SK-N-SH (cell line): Measurements from ENCODE around the gene ADCYAP1R1. TPM values are rescaled to one million over a fixed set of nuclear protein-coding genes. Genes with fewer than 3 reads are reported as not detected.

Source experiments
- CTCF ChIA-PET: fragments of 300-600, 350-600 bp; formaldehyde crosslinking; extraction: SDS; loops from one replicate; lab custom pipeline; 2021; lab: Yijun Ruan, JAX
- POLR2A ChIA-PET: fragments of 350-600 bp; sonication (Branson Sonifier 250); formaldehyde crosslinking; extraction: SDS; loops from one replicate; lab custom pipeline; 2020; ENCODE audit warnings: antibody characterized with exemption, inconsistent platforms; lab: Yijun Ruan, JAX
- DNase-seq: peaks from one replicate; pipeline ENCODE4 v3.0.0; 2012
- H2AFZ ChIP-seq: fragments of 200-600 bp; sonication (generic); 2 replicates; pipeline ENCODE4 v1.8.1; 2016; ENCODE audit warnings: antibody characterized with exemption, mild to moderate bottlenecking, low read depth
- H3F3A ChIP-seq: fragments of 200-600 bp; sonication (generic); replicated peaks from 2 replicates; pipeline ENCODE3; 2016; ENCODE audit warnings: antibody characterized with exemption, mild to moderate bottlenecking; ENCODE audit not compliant: insufficient read depth
- H3K27ac ChIP-seq, 2 experiments: fragments of 200-500 bp in 1 of 2; fragments of 200-600 bp in 1 of 2; sonication (Bioruptor generic) in 1 of 2; sonication (generic), shearing (Covaris generic) in 1 of 2; 2 replicates each; pipeline versions ENCODE4 v1.5.1 to v1.6.1; 2014 to 2016; ENCODE audit warnings: low read depth in 2 of 2, inconsistent platforms in 1 of 2, low read length in 1 of 2, mild to moderate bottlenecking in 1 of 2, mixed read lengths in 1 of 2
- H3K27me3 ChIP-seq: fragments of 200-600 bp; sonication (generic), shearing (Covaris generic); 2 replicates; pipeline ENCODE4 v1.6.1; 2016; ENCODE audit warnings: mixed run types; ENCODE audit not compliant: insufficient read depth
- H3K36me3 ChIP-seq, 2 experiments: fragments of 200-500 bp in 1 of 2; fragments of 200-600 bp in 1 of 2; sonication (Bioruptor generic) in 1 of 2; sonication (generic) in 1 of 2; replicated peaks in 1 of 2; 2 replicates each; pipeline versions ENCODE3 to v1.5.1; 2014 to 2016; ENCODE audit warnings: low read length in 1 of 2, mild to moderate bottlenecking in 1 of 2; ENCODE audit not compliant: insufficient read depth in 2 of 2, control insufficient read depth in 1 of 2
- H3K4me1 ChIP-seq, 2 experiments: fragments of 200-500 bp in 1 of 2; fragments of 200-600 bp in 1 of 2; sonication (Bioruptor generic) in 1 of 2; sonication (generic), shearing (Covaris generic) in 1 of 2; 2 replicates each; pipeline versions ENCODE4 v1.5.1 to v1.6.1; 2014 to 2016; ENCODE audit warnings: low read depth in 1 of 2, low read length in 1 of 2, mixed run types in 1 of 2; ENCODE audit not compliant: insufficient read depth in 2 of 2, control insufficient read depth in 1 of 2
- H3K4me2 ChIP-seq: fragments of 200-600 bp; sonication (generic), shearing (Covaris generic); 2 replicates; pipeline ENCODE4 v1.6.1; 2017; ENCODE audit warnings: mixed run types
- H3K4me3 ChIP-seq, 2 experiments: fragments of 200-500 bp in 1 of 2; fragments of 200-600 bp in 1 of 2; sonication (Bioruptor generic) in 1 of 2; sonication (generic), shearing (Covaris generic) in 1 of 2; 2 replicates each; pipeline versions ENCODE4 v1.5.1 to v1.8.1; 2014 to 2016; ENCODE audit warnings: low read depth in 2 of 2, inconsistent platforms in 1 of 2, low read length in 1 of 2, mild to moderate bottlenecking in 1 of 2, mixed read lengths in 1 of 2, moderate library complexity in 1 of 2
- H3K79me2 ChIP-seq: fragments of 200-600 bp; sonication (generic); 2 replicates; pipeline ENCODE4 v1.8.1; 2017; ENCODE audit warnings: mild to moderate bottlenecking; ENCODE audit not compliant: insufficient read depth
- H3K9ac ChIP-seq: fragments of 200-600 bp; sonication (generic); 2 replicates; pipeline ENCODE4 v1.6.1; 2017; ENCODE audit warnings: mixed run types
- H3K9me2 ChIP-seq: fragments of 200-600 bp; sonication (generic); 2 replicates; pipeline ENCODE4 v1.6.1; 2017; ENCODE audit warnings: mixed run types
- H3K9me3 ChIP-seq: fragments of 200-600 bp; sonication (generic); 2 replicates; pipeline ENCODE4 v1.6.1; 2017; ENCODE audit warnings: mixed run types, mild to moderate bottlenecking, moderate library complexity
- H4K20me1 ChIP-seq: fragments of 200-600 bp; sonication (generic); 2 replicates; pipeline ENCODE4 v1.6.1; 2017; ENCODE audit warnings: mild to moderate bottlenecking, mixed run types; ENCODE audit not compliant: insufficient read depth
- ELF1 ChIP-seq: IDR thresholded peaks from 2 replicates; pipeline ENCODE4 v1.4.0; 2012
- EP300 ChIP-seq, 2 experiments: IDR thresholded peaks; 2 replicates each; pipeline versions ENCODE4 v1.4.0 to v1.6.1; 2012; ENCODE audit warnings: borderline replicate concordance in 1 of 2, low read depth in 1 of 2, low read length in 1 of 2
- EZH2phosphoT487 ChIP-seq: fragments of 200-600 bp; sonication (generic); IDR thresholded peaks from 2 replicates; pipeline ENCODE4 v1.6.1; 2017; ENCODE audit warnings: low read depth, mixed run types, mild to moderate bottlenecking, antibody characterized with exemption, moderate library complexity, borderline replicate concordance
- FOSL2 ChIP-seq: IDR thresholded peaks from 2 replicates; pipeline ENCODE4 v1.4.0; 2012; ENCODE audit warnings: low read depth, mild to moderate bottlenecking, moderate library complexity, borderline replicate concordance
- FOXM1 ChIP-seq: IDR thresholded peaks from 2 replicates; pipeline ENCODE4 v1.4.0; 2012; ENCODE audit warnings: low read depth, mild to moderate bottlenecking
- GABPA ChIP-seq: IDR thresholded peaks from 2 replicates; pipeline ENCODE4 v1.4.0; 2012; ENCODE audit warnings: low read depth, mild to moderate bottlenecking
- GATA2 ChIP-seq: sonication (generic); formaldehyde crosslinking; IDR thresholded peaks from 2 replicates; pipeline ENCODE4 v1.5.0; 2020; ENCODE audit warnings: mild to moderate bottlenecking, missing genetic modification reagents
- JUND ChIP-seq: IDR thresholded peaks from 2 replicates; pipeline ENCODE4 v1.4.0; 2012
- MXI1 ChIP-seq: IDR thresholded peaks from 2 replicates; pipeline ENCODE4 v1.6.1; 2012; ENCODE audit warnings: mild to moderate bottlenecking, low read depth, low read length, improper control_type of control experiment
- NFIC ChIP-seq: IDR thresholded peaks from 2 replicates; pipeline ENCODE4 v1.4.0; 2012; ENCODE audit warnings: borderline replicate concordance
- NRF1 ChIP-seq: IDR thresholded peaks from 2 replicates; pipeline ENCODE4 v1.6.1; 2012; ENCODE audit warnings: low read depth, mild to moderate bottlenecking, low read length
- RAD21 ChIP-seq: IDR thresholded peaks from 2 replicates; pipeline ENCODE4 v1.6.1; 2012; ENCODE audit warnings: mild to moderate bottlenecking, low read length
- RCOR1 ChIP-seq: fragments of 150-350 bp; IDR thresholded peaks from 2 replicates; pipeline ENCODE4 v1.6.1; 2017; ENCODE audit warnings: antibody characterized with exemption, low read length
- REST ChIP-seq: IDR thresholded peaks from 2 replicates; pipeline ENCODE4 v1.6.1; 2012; ENCODE audit warnings: mild to moderate bottlenecking, low read depth, low read length, moderate library complexity
- RFX5 ChIP-seq: IDR thresholded peaks from 2 replicates; pipeline ENCODE4 v1.6.1; 2012; ENCODE audit warnings: mild to moderate bottlenecking, improper control_type of control experiment, low read length
- TAF1 ChIP-seq: IDR thresholded peaks from 2 replicates; pipeline ENCODE4 v1.6.1; 2012; ENCODE audit warnings: low read depth, mild to moderate bottlenecking, low read length, moderate library complexity, borderline replicate concordance
- WGBS: methylation state at CpG from one replicate; pipeline ENCODE4 v1.1.6; 2017; ENCODE audit warnings: low lambda C conversion rate; 5-methylcytosine and 5-hydroxymethylcytosine counted together
- polyA plus RNA-seq, 3 experiments: library from polyadenylated mRNA; depleted of rRNA; stranded (reverse); fragments of >200 nt; gene quantifications; 2 replicates each; pipeline ENCODE4 v1.2.3, GENCODE V29; 2012
- TF ChIP-seq, protein P1 (sequence below): fragments of 150-350 bp; IDR thresholded peaks from 2 replicates; pipeline ENCODE4 v1.6.1; 2016; ENCODE audit warnings: mild to moderate bottlenecking, low read depth, low read length
- TF ChIP-seq, protein P2 (sequence below): IDR thresholded peaks from 2 replicates; pipeline ENCODE4 v1.4.0; 2012; ENCODE audit warnings: low read depth
- TF ChIP-seq, protein P3 (sequence below): IDR thresholded peaks from 2 replicates; pipeline ENCODE4 v1.4.0; 2012; ENCODE audit warnings: low read depth, borderline replicate concordance

The ADCYAP1R1 gene
- polyA plus RNA-seq, 1 of the 3 experiments (the other 2 are of a cell fraction): 0.08 TPM

- H2AFZ ChIP-seq: no peak overlapping the region
- CTCF ChIA-PET: interaction anchor here (1.3 to 7.0 kb wide), 2 partner anchors 11 to 568 kb away, joined by 3 to 50 read pairs; no protein-coding TSS in a partner anchor
- TF ChIP-seq EP300 (IDR thresholded peaks at IDR 0.05; ENCODE audit: borderline replicate concordance in 1 of 2, low read depth in 1 of 2, low read length in 1 of 2): no peak
- POLR2A ChIA-PET: no interaction called here
- H3K4me2 ChIP-seq: no peak overlapping the region
- no peak overlapping the region for H3K4me3 ChIP-seq
- no peaks in the 10 kb centered on the region for H3F3A ChIP-seq
- no peaks in the 10 kb centered on the region; the same call in 1 of the 2 replicates for H3K9me2 ChIP-seq
- H3K27ac ChIP-seq: no peak overlapping the region
- H4K20me1 ChIP-seq: no peaks in the 10 kb centered on the region
- no peak for DNase-seq
- H3K4me1 ChIP-seq: no peaks in the 10 kb centered on the region
- H3K9ac ChIP-seq: no peak overlapping the region
- H3K36me3 ChIP-seq: no peaks in the 10 kb centered on the region
- no peaks in the 10 kb centered on the region for H3K9me3 ChIP-seq
- H3K27me3 ChIP-seq: peaks cover 11% of the 10 kb centered on the region
- H3K79me2 ChIP-seq: no peaks in the 10 kb centered on the region
Observed at GRCh38 chr7:31145339-31145738, 93.2 kb downstream of the ADCYAP1R1 start.

DNA sequence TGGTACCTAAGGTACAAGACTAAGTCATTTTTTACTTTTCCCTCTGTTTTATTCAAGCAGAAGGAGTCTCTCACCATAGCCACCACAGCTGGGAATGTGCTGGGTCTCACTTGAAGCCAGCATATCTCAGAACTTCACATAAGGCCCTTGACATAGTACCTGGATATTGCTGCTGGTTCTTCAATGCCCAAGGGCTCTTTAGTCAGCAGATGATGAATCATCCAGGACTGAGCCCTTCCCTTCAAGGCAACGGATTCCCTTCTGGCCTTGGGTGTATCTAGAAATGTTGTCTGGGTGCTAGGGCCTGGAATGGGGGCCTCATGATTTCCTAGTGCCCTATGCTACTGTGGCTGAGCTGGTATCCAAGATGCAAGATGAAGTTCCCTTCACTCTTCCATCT is 93.9 kb downstream of the ADCYAP1R1 start:
- DNase-seq: no peak
- Histone ChIP-seq H3K9me3 (no peaks in the 10 kb centered on the region), H3K36me3 (no peaks in the 10 kb centered on the region), H4K20me1 (no peaks in the 10 kb centered on the region), H3K4me1 (no peaks in the 10 kb centered on the region), H3K9me2 (no peaks in the 10 kb centered on the region; the same call in 1 of the 2 replicates), H3K4me2 (no peak overlapping the region), H3K4me3 (no peak overlapping the region), H3K9ac (no peak overlapping the region), H3K27ac (no peak overlapping the region), H2AFZ (no peak overlapping the region), H3F3A (no peaks in the 10 kb centered on the region), H3K79me2 (no peaks in the 10 kb centered on the region), H3K27me3 (peaks cover 11% of the 10 kb centered on the region)
- POLR2A ChIA-PET: no interaction called here
- CTCF ChIA-PET: interaction anchor here (1.3 to 7.0 kb wide), 3 partner anchors 11 to 568 kb away, joined by 3 to 50 read pairs (median 10); no protein-coding TSS in a partner anchor
- TF ChIP-seq NRF1 (no peak), REST (no peak), JUND (no peak), NFIC (no peak), RCOR1 (no peak), GABPA (no peak), FOSL2 (no peak), FOXM1 (no peak), MXI1 (no peak), RFX5 (no peak), TAF1 (no peak), EZH2phosphoT487 (no peak), ELF1 (no peak), RAD21 (no peak), GATA2 (CRISPR knock-in tag) (no peak)
- TF ChIP-seq, protein P1, sequence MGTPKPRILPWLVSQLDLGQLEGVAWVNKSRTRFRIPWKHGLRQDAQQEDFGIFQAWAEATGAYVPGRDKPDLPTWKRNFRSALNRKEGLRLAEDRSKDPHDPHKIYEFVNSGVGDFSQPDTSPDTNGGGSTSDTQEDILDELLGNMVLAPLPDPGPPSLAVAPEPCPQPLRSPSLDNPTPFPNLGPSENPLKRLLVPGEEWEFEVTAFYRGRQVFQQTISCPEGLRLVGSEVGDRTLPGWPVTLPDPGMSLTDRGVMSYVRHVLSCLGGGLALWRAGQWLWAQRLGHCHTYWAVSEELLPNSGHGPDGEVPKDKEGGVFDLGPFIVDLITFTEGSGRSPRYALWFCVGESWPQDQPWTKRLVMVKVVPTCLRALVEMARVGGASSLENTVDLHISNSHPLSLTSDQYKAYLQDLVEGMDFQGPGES: no peak
- TF ChIP-seq, protein P2, sequence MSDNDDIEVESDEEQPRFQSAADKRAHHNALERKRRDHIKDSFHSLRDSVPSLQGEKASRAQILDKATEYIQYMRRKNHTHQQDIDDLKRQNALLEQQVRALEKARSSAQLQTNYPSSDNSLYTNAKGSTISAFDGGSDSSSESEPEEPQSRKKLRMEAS: no peak
- TF ChIP-seq, protein P3, sequence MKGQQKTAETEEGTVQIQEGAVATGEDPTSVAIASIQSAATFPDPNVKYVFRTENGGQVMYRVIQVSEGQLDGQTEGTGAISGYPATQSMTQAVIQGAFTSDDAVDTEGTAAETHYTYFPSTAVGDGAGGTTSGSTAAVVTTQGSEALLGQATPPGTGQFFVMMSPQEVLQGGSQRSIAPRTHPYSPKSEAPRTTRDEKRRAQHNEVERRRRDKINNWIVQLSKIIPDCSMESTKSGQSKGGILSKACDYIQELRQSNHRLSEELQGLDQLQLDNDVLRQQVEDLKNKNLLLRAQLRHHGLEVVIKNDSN: no peak
- WGBS: 0% methylated on average over 1 of the region's 1 CpG
